HepG2 (cell line): ENCODE data around the gene FCAMR. TPM values are rescaled to one million over a fixed set of nuclear protein-coding genes. Genes with fewer than 3 reads are reported as not detected.

Experiments
- FOXK2 ChIP-seq: fragments of 450-650 bp; IDR thresholded peaks from 2 replicates; pipeline ENCODE4 v1.6.1; 2016
- TBX2 ChIP-seq: sonication (generic); formaldehyde crosslinking; IDR thresholded peaks from 2 replicates; pipeline ENCODE4 v1.5.0; 2020; ENCODE audit warnings: missing genetic modification reagents, mild to moderate bottlenecking, borderline replicate concordance
- polyA plus RNA-seq, 8 experiments: library from polyadenylated mRNA; depleted of rRNA in 3 of 8; stranded (reverse) in 7 of 8; unstranded in 1 of 8; fragments of >200 nt; fragmentation: Illumina TruSeq in 4 of 8; extraction: Trizol in 4 of 8; gene quantifications; 2 replicates each; pipeline versions ENCODE4 v1.2.1 to v1.2.3, GENCODE V29; 2011 to 2016; ENCODE audit warnings: low read depth in 4 of 8, missing spikeins in 1 of 8, mixed read lengths in 1 of 8; ENCODE audit not compliant: insufficient read depth in 1 of 8
- total RNA-seq, 5 experiments: library from RNA; depleted of rRNA; stranded (reverse); fragments of >200 nt; fragmentation: Illumina TruSeq; extraction: Trizol; gene quantifications; 2 replicates each; pipeline ENCODE4 v1.2.3, GENCODE V29; 2016; ENCODE audit warnings: low read depth in 1 of 5
- TF ChIP-seq, protein P1 (sequence below): sonication (generic); formaldehyde crosslinking; IDR thresholded peaks from 2 replicates; pipeline ENCODE4 v1.4.0; 2020; ENCODE audit warnings: missing genetic modification reagents, borderline replicate concordance
- TF ChIP-seq, protein P2 (sequence below): sonication (generic); formaldehyde crosslinking; IDR thresholded peaks from 2 replicates; pipeline ENCODE4 v1.5.0; 2020; ENCODE audit warnings: mild to moderate bottlenecking, low read depth, missing genetic modification reagents, borderline replicate concordance
- TF ChIP-seq, protein P3 (sequence below): sonication (generic); formaldehyde crosslinking; IDR thresholded peaks from 2 replicates; pipeline ENCODE4 v1.4.0; 2020; ENCODE audit warnings: low read depth, mild to moderate bottlenecking, missing genetic modification reagents

Gene FCAMR
- total and polyA plus RNA-seq, 2 of the 13 experiments (the other 11 are each of a cell fraction or from before 2014, with no cell fraction given): not detected

DNA sequence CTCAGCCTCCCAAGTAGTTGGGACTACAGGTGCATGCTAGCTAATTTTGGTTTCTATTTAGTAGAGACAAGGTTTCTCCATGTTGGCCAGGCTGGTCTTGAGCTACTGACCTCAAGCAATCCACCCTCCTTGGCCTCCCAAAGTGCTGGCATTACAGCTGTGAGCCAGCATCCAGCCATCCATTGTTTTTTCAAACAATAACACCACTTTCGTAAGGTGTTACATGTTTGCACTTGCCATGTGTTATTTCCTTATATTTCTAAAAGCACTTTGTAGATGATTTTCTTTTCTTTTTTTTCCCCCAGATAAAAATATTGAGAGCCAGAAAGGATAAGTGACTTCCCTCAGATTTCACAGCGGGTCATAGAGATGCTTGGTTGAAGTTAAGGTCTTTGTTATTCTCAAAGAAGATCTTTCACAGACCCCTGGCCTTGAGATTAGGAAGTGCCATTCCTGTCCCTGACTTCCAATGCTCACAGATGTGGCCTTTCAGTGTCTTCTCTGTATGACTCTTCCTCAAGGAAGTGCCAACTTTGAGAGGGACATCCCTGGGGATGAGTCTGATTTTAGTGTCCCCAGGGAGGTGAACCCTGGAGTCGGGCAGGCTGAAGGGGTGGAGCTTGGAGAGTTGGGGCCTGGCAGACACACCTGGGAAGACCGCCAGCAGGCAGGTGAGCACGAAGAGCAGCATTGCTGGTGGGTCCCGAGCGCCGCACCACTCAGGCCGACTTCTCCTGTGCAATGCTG lies 30.2 kb downstream of the FCAMR start (continued):
- TF ChIP-seq, protein P1, sequence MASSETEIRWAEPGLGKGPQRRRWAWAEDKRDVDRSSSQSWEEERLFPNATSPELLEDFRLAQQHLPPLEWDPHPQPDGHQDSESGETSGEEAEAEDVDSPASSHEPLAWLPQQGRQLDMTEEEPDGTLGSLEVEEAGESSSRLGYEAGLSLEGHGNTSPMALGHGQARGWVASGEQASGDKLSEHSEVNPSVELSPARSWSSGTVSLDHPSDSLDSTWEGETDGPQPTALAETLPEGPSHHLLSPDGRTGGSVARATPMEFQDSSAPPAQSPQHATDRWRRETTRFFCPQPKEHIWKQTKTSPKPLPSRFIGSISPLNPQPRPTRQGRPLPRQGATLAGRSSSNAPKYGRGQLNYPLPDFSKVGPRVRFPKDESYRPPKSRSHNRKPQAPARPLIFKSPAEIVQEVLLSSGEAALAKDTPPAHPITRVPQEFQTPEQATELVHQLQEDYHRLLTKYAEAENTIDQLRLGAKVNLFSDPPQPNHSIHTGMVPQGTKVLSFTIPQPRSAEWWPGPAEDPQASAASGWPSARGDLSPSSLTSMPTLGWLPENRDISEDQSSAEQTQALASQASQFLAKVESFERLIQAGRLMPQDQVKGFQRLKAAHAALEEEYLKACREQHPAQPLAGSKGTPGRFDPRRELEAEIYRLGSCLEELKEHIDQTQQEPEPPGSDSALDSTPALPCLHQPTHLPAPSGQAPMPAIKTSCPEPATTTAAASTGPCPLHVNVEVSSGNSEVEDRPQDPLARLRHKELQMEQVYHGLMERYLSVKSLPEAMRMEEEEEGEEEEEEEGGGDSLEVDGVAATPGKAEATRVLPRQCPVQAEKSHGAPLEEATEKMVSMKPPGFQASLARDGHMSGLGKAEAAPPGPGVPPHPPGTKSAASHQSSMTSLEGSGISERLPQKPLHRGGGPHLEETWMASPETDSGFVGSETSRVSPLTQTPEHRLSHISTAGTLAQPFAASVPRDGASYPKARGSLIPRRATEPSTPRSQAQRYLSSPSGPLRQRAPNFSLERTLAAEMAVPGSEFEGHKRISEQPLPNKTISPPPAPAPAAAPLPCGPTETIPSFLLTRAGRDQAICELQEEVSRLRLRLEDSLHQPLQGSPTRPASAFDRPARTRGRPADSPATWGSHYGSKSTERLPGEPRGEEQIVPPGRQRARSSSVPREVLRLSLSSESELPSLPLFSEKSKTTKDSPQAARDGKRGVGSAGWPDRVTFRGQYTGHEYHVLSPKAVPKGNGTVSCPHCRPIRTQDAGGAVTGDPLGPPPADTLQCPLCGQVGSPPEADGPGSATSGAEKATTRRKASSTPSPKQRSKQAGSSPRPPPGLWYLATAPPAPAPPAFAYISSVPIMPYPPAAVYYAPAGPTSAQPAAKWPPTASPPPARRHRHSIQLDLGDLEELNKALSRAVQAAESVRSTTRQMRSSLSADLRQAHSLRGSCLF (CRISPR knock-in tag): no peak
- TF ChIP-seq, protein P2, sequence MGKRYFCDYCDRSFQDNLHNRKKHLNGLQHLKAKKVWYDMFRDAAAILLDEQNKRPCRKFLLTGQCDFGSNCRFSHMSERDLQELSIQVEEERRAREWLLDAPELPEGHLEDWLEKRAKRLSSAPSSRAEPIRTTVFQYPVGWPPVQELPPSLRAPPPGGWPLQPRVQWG (CRISPR knock-in tag): no peak
- TF ChIP-seq FOXK2: no peak
- no peak for TF ChIP-seq TBX2 (CRISPR knock-in tag)
- TF ChIP-seq, protein P3, sequence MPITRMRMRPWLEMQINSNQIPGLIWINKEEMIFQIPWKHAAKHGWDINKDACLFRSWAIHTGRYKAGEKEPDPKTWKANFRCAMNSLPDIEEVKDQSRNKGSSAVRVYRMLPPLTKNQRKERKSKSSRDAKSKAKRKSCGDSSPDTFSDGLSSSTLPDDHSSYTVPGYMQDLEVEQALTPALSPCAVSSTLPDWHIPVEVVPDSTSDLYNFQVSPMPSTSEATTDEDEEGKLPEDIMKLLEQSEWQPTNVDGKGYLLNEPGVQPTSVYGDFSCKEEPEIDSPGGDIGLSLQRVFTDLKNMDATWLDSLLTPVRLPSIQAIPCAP: no peak
